GM23338 (cell line): Measurements from ENCODE around the gene SMG6. TPM values are rescaled to one million over a fixed set of nuclear protein-coding genes. Genes with fewer than 3 reads are reported as not detected.

Experiments used
- ATAC-seq: fragments of 200-7000 bp; cut with Tn5 transposase; 3 replicates; pipeline ENCODE4 v1.9.1; 2020
- DNase-seq: peaks from one replicate; pipeline ENCODE4 v3.0.0-alpha.2; 2015; ENCODE audit warnings: low spot score
- H2AFZ ChIP-seq: fragments of 200-600 bp; sonication (generic); 2 replicates; pipeline ENCODE4 v1.8.0; 2016; ENCODE audit warnings: antibody characterized with exemption, mild to moderate bottlenecking, moderate library complexity
- H3F3A ChIP-seq: fragments of 200-600 bp; sonication (generic); replicated peaks from 2 replicates; pipeline ENCODE4 v1.8.0; 2017; ENCODE audit warnings: antibody characterized with exemption, mixed run types, low read depth
- H3K27ac ChIP-seq: fragments of 200-600 bp; sonication (generic); 2 replicates; pipeline ENCODE4 v1.6.1; 2016; ENCODE audit warnings: low read depth
- H3K27me3 ChIP-seq: fragments of 200-600 bp; sonication (generic); 2 replicates; pipeline ENCODE4 v1.8.0; 2016; ENCODE audit warnings: mild to moderate bottlenecking, mixed run types, moderate library complexity; ENCODE audit not compliant: insufficient read depth
- H3K36me3 ChIP-seq: fragments of 200-600 bp; sonication (generic); 2 replicates; pipeline ENCODE4 v1.8.0; 2016; ENCODE audit warnings: mild to moderate bottlenecking; ENCODE audit not compliant: insufficient read depth
- H3K4me1 ChIP-seq: fragments of 200-600 bp; sonication (generic); 2 replicates; pipeline ENCODE4 v1.8.0; 2016; ENCODE audit warnings: mild to moderate bottlenecking, moderate library complexity; ENCODE audit not compliant: insufficient read depth
- H3K4me2 ChIP-seq: fragments of 200-600 bp; sonication (generic); 2 replicates; pipeline ENCODE4 v1.7.1; 2017; ENCODE audit warnings: mixed run types
- H3K4me3 ChIP-seq: fragments of 200-600 bp; sonication (generic); 2 replicates; pipeline ENCODE4 v1.6.1; 2016; ENCODE audit warnings: mixed run types
- H3K79me2 ChIP-seq: fragments of 200-600 bp; sonication (generic); replicated peaks from 2 replicates; pipeline ENCODE4 v1.8.0; 2017; ENCODE audit warnings: mild to moderate bottlenecking; ENCODE audit not compliant: insufficient read depth
- H3K9me2 ChIP-seq: fragments of 200-600 bp; sonication (generic); 2 replicates; pipeline ENCODE4 v1.8.0; 2017; ENCODE audit not compliant: insufficient read depth
- H4K20me1 ChIP-seq: fragments of 200-600 bp; sonication (generic); replicated peaks from 2 replicates; pipeline ENCODE4 v1.8.0; 2017; ENCODE audit warnings: mild to moderate bottlenecking; ENCODE audit not compliant: insufficient read depth
- H3K27ac Mint-ChIP-seq: 2 replicates; pipeline ENCODE4 v1.8.0; 2020; ENCODE audit warnings: inconsistent platforms, mild to moderate bottlenecking, moderate library complexity, mixed read lengths
- H3K27me3 Mint-ChIP-seq: 3 replicates; pipeline ENCODE4 v1.8.0; 2022; ENCODE audit warnings: low read depth, mild to moderate bottlenecking, moderate library complexity, mixed read lengths, inconsistent platforms; ENCODE audit not compliant: insufficient read depth, poor library complexity
- H3K36me3 Mint-ChIP-seq: 3 replicates; pipeline ENCODE4 v1.8.0; 2021; ENCODE audit warnings: low read depth, mild to moderate bottlenecking, inconsistent platforms, moderate library complexity, mixed read lengths
- H3K4me1 Mint-ChIP-seq: 3 replicates; pipeline ENCODE4 v1.8.0; 2020; ENCODE audit warnings: mild to moderate bottlenecking, inconsistent platforms, mixed read lengths
- H3K4me3 Mint-ChIP-seq: 3 replicates; pipeline ENCODE4 v1.8.0; 2021; ENCODE audit warnings: moderate library complexity, mild to moderate bottlenecking, inconsistent platforms, mixed read lengths
- H3K9me3 Mint-ChIP-seq: 3 replicates; pipeline ENCODE4 v1.8.0; 2020; ENCODE audit warnings: moderate library complexity, mild to moderate bottlenecking, inconsistent platforms, mixed read lengths
- CREB1 ChIP-seq: fragments of 250-450 bp; sonication (Bioruptor Pico); IDR thresholded peaks from 2 replicates; pipeline ENCODE4 v1.5.0; 2020; ENCODE audit warnings: low read depth, mild to moderate bottlenecking, moderate library complexity
- EZH2 ChIP-seq: fragments of 200-600 bp; sonication (generic); IDR thresholded peaks from one replicate; pipeline ENCODE4 v1.8.0; 2017; ENCODE audit warnings: antibody characterized with exemption, mild to moderate bottlenecking, low read depth; ENCODE audit not compliant: unreplicated experiment
- EZH2phosphoT487 ChIP-seq: fragments of 200-600 bp; sonication (generic); IDR thresholded peaks from one replicate; pipeline ENCODE4 v1.8.1; 2018; ENCODE audit warnings: antibody characterized with exemption; ENCODE audit not compliant: unreplicated experiment
- NANOG ChIP-seq: IDR thresholded peaks from 2 replicates; pipeline ENCODE4 v1.6.1; 2016; ENCODE audit warnings: antibody characterized with exemption, borderline replicate concordance
- POLR2AphosphoS5 ChIP-seq: IDR thresholded peaks from 2 replicates; pipeline ENCODE4 v1.6.1; 2016; ENCODE audit warnings: antibody characterized with exemption, low read depth
- STAT1 ChIP-seq: IDR thresholded peaks from one replicate; pipeline ENCODE4 v1.6.1; 2016; ENCODE audit warnings: antibody characterized with exemption; ENCODE audit not compliant: unreplicated experiment
- ZNF114 ChIP-seq: fragments of 250-450 bp; sonication (Bioruptor Pico); IDR thresholded peaks from 2 replicates; pipeline ENCODE4 v1.5.0; 2020; ENCODE audit warnings: mild to moderate bottlenecking, moderate library complexity
- ZNF331 ChIP-seq: fragments of 250-450 bp; sonication (Bioruptor Pico); IDR thresholded peaks from 2 replicates; pipeline ENCODE4 v1.5.0; 2020; ENCODE audit warnings: low read depth, mild to moderate bottlenecking, moderate library complexity
- polyA plus RNA-seq: library from polyadenylated mRNA; unstranded; fragments of >200 nt; fragmentation: Nextera tagmentation; extraction: Ambion mirVana; gene quantifications from 2 replicates; pipeline ENCODE4 v1.2.1, GENCODE V29; 2016
- total RNA-seq: library from RNA; depleted of rRNA; stranded (reverse); fragments of >200 nt; shearing (Covaris generic); gene quantifications from 2 replicates; pipeline ENCODE4 v1.2.3, GENCODE V29; 2014
- TF ChIP-seq, protein P1 (sequence below): fragments of 250-450 bp; sonication (Bioruptor Pico); IDR thresholded peaks from 2 replicates; pipeline ENCODE4 v1.5.0; 2020; ENCODE audit warnings: mild to moderate bottlenecking, moderate library complexity
- TF ChIP-seq, protein P2 (sequence below): IDR thresholded peaks from 2 replicates; pipeline ENCODE4 v1.6.1; 2016; ENCODE audit warnings: antibody characterized with exemption
- TF ChIP-seq, protein P3 (sequence below): IDR thresholded peaks from one replicate; pipeline ENCODE4 v1.6.1; 2018; ENCODE audit warnings: antibody characterized with exemption; ENCODE audit not compliant: unreplicated experiment

SMG6 gene
- total and polyA plus RNA-seq, 2 experiments from 2014 or later: 10.4 to 43.1 TPM

DNA sequence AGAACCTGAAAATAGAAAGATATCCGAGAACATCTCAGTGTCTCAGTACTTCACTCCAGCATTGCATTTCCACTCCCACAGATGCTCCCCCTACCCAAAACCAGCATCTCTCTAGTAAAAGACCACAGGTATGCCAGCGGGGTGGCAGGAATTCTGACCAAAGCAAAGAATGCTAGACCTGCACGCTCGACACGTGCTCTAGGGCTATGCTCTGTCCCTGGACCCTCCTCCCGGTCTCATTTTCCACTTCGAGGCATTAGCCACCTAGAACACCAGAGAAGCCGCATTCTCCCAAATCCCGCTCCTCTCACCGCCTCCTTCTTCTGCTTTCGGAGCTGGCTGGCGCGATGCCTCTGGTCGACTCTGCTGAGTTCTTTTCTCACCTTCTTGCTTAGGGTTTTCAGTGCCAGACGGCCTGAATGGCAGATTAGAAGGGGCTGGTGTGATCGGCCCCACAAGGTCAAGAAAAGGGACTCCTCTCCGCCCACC, 32.2 kb upstream of the SMG6 start (continued):
- TF ChIP-seq, protein P1, sequence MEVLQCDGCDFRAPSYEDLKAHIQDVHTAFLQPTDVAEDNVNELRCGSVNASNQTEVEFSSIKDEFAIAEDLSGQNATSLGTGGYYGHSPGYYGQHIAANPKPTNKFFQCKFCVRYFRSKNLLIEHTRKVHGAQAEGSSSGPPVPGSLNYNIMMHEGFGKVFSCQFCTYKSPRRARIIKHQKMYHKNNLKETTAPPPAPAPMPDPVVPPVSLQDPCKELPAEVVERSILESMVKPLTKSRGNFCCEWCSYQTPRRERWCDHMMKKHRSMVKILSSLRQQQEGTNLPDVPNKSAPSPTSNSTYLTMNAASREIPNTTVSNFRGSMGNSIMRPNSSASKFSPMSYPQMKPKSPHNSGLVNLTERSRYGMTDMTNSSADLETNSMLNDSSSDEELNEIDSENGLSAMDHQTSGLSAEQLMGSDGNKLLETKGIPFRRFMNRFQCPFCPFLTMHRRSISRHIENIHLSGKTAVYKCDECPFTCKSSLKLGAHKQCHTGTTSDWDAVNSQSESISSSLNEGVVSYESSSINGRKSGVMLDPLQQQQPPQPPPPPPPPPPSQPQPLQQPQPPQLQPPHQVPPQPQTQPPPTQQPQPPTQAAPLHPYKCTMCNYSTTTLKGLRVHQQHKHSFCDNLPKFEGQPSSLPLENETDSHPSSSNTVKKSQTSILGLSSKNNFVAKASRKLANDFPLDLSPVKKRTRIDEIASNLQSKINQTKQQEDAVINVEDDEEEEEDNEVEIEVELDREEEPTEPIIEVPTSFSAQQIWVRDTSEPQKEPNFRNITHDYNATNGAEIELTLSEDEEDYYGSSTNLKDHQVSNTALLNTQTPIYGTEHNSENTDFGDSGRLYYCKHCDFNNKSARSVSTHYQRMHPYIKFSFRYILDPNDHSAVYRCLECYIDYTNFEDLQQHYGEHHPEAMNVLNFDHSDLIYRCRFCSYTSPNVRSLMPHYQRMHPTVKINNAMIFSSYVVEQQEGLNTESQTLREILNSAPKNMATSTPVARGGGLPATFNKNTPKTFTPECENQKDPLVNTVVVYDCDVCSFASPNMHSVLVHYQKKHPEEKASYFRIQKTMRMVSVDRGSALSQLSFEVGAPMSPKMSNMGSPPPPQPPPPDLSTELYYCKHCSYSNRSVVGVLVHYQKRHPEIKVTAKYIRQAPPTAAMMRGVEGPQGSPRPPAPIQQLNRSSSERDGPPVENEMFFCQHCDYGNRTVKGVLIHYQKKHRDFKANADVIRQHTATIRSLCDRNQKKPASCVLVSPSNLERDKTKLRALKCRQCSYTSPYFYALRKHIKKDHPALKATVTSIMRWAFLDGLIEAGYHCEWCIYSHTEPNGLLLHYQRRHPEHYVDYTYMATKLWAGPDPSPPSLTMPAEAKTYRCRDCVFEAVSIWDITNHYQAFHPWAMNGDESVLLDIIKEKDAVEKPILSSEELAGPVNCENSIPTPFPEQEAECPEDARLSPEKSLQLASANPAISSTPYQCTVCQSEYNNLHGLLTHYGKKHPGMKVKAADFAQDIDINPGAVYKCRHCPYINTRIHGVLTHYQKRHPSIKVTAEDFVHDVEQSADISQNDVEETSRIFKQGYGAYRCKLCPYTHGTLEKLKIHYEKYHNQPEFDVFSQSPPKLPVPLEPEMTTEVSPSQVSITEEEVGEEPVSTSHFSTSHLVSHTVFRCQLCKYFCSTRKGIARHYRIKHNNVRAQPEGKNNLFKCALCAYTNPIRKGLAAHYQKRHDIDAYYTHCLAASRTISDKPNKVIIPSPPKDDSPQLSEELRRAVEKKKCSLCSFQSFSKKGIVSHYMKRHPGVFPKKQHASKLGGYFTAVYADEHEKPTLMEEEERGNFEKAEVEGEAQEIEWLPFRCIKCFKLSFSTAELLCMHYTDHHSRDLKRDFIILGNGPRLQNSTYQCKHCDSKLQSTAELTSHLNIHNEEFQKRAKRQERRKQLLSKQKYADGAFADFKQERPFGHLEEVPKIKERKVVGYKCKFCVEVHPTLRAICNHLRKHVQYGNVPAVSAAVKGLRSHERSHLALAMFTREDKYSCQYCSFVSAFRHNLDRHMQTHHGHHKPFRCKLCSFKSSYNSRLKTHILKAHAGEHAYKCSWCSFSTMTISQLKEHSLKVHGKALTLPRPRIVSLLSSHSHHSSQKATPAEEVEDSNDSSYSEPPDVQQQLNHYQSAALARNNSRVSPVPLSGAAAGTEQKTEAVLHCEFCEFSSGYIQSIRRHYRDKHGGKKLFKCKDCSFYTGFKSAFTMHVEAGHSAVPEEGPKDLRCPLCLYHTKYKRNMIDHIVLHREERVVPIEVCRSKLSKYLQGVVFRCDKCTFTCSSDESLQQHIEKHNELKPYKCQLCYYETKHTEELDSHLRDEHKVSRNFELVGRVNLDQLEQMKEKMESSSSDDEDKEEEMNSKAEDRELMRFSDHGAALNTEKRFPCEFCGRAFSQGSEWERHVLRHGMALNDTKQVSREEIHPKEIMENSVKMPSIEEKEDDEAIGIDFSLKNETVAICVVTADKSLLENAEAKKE (CRISPR knock-in tag): no peak

DNA sequence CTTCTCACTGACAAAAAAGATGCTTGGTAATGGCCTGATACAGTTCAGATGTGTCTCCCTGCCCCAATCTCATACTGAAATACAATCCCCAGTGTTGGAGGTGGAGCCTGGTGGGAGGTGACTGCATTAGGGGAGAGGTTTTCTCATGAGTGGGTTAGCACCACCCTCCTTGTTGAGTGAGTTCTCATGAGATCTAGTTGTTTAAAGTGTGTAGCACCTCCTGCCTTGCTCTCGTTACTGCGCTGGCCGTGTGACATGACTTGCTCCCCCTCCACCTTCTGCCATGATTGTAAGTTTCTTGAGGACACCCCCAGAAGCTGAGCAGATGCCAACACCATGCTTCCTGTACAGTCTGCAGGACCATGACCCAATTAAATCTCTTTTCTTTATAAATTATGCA, 27.7 kb upstream of the SMG6 start:
- no peak overlapping the region for H2AFZ ChIP-seq

More for the DNA sequence above, 27.7 kb upstream of the SMG6 start:
- Histone ChIP-seq H4K20me1 (peaks cover 53% of the 10 kb centered on the region), H3F3A (peaks cover 44% of the 10 kb centered on the region), H3K27me3 (no peaks in the 10 kb centered on the region), H3K9me2 (no peaks in the 10 kb centered on the region), H3K27ac (no peak overlapping the region), H3K79me2 (peaks cover 80% of the 10 kb centered on the region), H3K4me1 (peaks cover 15% of the 10 kb centered on the region), H3K36me3 (peaks cover 86% of the 10 kb centered on the region), H3K4me3 (no peak overlapping the region), H3K4me2 (no peak overlapping the region)
- peaks cover 8% of the 10 kb centered on the region for H3K27me3 Mint-ChIP-seq
- H3K27ac Mint-ChIP-seq: no peak overlapping the region
- no peak overlapping the region for H3K4me3 Mint-ChIP-seq
- DNase-seq: no peak
- ATAC-seq: no peak
- H3K9me3 Mint-ChIP-seq: peaks cover 2% of the 10 kb centered on the region; the same call in 1 of the 3 replicates
- H3K4me1 Mint-ChIP-seq: peaks cover 5% of the 10 kb centered on the region; the same call in 2 of the 3 replicates
- peaks cover 3% of the 10 kb centered on the region; the same call in 2 of the 3 replicates for H3K36me3 Mint-ChIP-seq
- TF ChIP-seq STAT1: no peak
- TF ChIP-seq, protein P2, sequence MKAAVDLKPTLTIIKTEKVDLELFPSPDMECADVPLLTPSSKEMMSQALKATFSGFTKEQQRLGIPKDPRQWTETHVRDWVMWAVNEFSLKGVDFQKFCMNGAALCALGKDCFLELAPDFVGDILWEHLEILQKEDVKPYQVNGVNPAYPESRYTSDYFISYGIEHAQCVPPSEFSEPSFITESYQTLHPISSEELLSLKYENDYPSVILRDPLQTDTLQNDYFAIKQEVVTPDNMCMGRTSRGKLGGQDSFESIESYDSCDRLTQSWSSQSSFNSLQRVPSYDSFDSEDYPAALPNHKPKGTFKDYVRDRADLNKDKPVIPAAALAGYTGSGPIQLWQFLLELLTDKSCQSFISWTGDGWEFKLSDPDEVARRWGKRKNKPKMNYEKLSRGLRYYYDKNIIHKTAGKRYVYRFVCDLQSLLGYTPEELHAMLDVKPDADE: no peak
- TF ChIP-seq ZNF114 (CRISPR knock-in tag): no peak
- TF ChIP-seq NANOG: no peak
- TF ChIP-seq, protein P3, sequence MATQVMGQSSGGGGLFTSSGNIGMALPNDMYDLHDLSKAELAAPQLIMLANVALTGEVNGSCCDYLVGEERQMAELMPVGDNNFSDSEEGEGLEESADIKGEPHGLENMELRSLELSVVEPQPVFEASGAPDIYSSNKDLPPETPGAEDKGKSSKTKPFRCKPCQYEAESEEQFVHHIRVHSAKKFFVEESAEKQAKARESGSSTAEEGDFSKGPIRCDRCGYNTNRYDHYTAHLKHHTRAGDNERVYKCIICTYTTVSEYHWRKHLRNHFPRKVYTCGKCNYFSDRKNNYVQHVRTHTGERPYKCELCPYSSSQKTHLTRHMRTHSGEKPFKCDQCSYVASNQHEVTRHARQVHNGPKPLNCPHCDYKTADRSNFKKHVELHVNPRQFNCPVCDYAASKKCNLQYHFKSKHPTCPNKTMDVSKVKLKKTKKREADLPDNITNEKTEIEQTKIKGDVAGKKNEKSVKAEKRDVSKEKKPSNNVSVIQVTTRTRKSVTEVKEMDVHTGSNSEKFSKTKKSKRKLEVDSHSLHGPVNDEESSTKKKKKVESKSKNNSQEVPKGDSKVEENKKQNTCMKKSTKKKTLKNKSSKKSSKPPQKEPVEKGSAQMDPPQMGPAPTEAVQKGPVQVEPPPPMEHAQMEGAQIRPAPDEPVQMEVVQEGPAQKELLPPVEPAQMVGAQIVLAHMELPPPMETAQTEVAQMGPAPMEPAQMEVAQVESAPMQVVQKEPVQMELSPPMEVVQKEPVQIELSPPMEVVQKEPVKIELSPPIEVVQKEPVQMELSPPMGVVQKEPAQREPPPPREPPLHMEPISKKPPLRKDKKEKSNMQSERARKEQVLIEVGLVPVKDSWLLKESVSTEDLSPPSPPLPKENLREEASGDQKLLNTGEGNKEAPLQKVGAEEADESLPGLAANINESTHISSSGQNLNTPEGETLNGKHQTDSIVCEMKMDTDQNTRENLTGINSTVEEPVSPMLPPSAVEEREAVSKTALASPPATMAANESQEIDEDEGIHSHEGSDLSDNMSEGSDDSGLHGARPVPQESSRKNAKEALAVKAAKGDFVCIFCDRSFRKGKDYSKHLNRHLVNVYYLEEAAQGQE: no peak
- no peak for TF ChIP-seq EZH2
- no peak for TF ChIP-seq POLR2AphosphoS5
- TF ChIP-seq CREB1 (CRISPR knock-in tag): no peak
- no peak for TF ChIP-seq EZH2phosphoT487
- no peak for TF ChIP-seq ZNF331 (CRISPR knock-in tag)
